DND-41 (cell line): ENCODE measurements around the gene ZRSR2.

Experiments
- ATAC-seq: fragments of 200-7000 bp; cut with Tn5 transposase; 3 replicates; pipeline ENCODE4 v1.9.1; 2021; ENCODE audit warnings: low read depth; ENCODE audit not compliant: insufficient read depth
- DNase-seq: peaks from one replicate; pipeline ENCODE4 v3.0.0-alpha.2; 2020
- H2AFZ ChIP-seq: 2 replicates; pipeline ENCODE4 v1.6.0; 2012; ENCODE audit warnings: low read depth, low read length
- H3K27ac ChIP-seq: 2 replicates; pipeline ENCODE4 v1.5.1; 2012; ENCODE audit warnings: low read length, inconsistent platforms
- H3K27me3 ChIP-seq: fragments of 200-600 bp; sonication (generic); 2 replicates; pipeline ENCODE4 v1.6.0; 2012; ENCODE audit warnings: low read length, mild to moderate bottlenecking, inconsistent platforms; ENCODE audit not compliant: insufficient read depth, poor library complexity
- H3K36me3 ChIP-seq: 2 replicates; pipeline ENCODE4 v1.5.1; 2012; ENCODE audit warnings: low read length, inconsistent platforms; ENCODE audit not compliant: insufficient read depth
- H3K4me1 ChIP-seq: 2 replicates; pipeline ENCODE4 v1.5.1; 2012; ENCODE audit warnings: mild to moderate bottlenecking, low read length; ENCODE audit not compliant: insufficient read depth
- H3K4me2 ChIP-seq: 2 replicates; pipeline ENCODE4 v1.6.0; 2012; ENCODE audit warnings: mild to moderate bottlenecking, moderate library complexity, low read length, inconsistent platforms; ENCODE audit not compliant: insufficient read depth
- H3K4me3 ChIP-seq, 2 experiments: fragments of 200-600 bp in 1 of 2; shearing (Covaris generic) in 1 of 2; 2 replicates each; pipeline ENCODE4 v1.5.1; 2012 to 2016; ENCODE audit warnings: inconsistent platforms in 2 of 2, low read length in 2 of 2, mild to moderate bottlenecking in 2 of 2, low read depth in 1 of 2, moderate library complexity in 1 of 2
- H3K79me2 ChIP-seq: 2 replicates; pipeline ENCODE4 v1.6.0; 2012; ENCODE audit warnings: low read length, inconsistent platforms; ENCODE audit not compliant: insufficient read depth
- H3K9ac ChIP-seq: 2 replicates; pipeline ENCODE4 v1.6.0; 2012; ENCODE audit warnings: low read depth, mild to moderate bottlenecking, inconsistent platforms, low read length, moderate library complexity
- H3K9me3 ChIP-seq: 2 replicates; pipeline ENCODE4 v1.5.1; 2012; ENCODE audit warnings: low read length, moderate library complexity, mild to moderate bottlenecking, inconsistent platforms; ENCODE audit not compliant: insufficient read depth, severe bottlenecking
- H4K20me1 ChIP-seq: 2 replicates; pipeline ENCODE4 v1.6.0; 2012; ENCODE audit warnings: low read length; ENCODE audit not compliant: insufficient read depth
- EZH2 ChIP-seq: IDR thresholded peaks from 3 replicates; pipeline ENCODE4 v1.6.1; 2012; ENCODE audit warnings: borderline replicate concordance, low read depth, mild to moderate bottlenecking, moderate library complexity, low read length, inconsistent platforms; ENCODE audit not compliant: severe bottlenecking
- TF ChIP-seq, protein P1 (sequence below): IDR thresholded peaks from 2 replicates; pipeline ENCODE4 v1.5.1; 2012; ENCODE audit warnings: borderline replicate concordance, low read length, moderate library complexity, mild to moderate bottlenecking; ENCODE audit not compliant: poor library complexity, severe bottlenecking; ENCODE audit errors: extremely low read depth

ZRSR2 gene

DNA sequence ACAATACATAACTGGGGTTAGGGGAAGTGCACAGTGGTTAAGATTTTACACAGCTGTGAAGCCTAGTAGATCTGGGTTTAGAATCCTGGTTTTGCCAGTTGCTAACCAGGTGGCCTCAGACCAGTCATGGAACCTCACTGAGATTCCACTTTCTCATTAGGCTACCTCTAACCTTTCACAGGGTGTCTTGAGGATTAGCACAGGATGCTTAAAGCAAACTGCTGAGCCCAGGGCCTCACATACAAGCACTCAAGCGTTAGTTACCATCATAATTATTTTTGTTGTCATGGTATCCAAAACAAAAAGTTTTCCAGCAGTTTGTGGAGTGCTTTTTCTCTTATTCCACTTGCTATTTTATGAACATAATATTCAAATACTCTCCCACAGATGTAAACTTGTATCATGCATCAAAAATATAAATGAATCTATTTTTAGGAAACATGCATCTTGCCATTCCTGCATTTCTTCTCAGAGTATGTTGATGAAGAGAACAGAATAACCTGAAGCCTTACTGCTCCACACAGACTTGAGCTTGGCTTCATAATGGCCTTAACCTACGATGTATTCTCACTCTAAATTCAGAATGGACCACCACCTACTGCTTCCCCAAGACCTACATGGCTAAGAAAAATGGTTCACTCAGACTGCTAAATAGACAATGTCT, 51.7 kb downstream of the ZRSR2 start:
- Histone ChIP-seq H3K27me3 (no peaks in the 10 kb centered on the region), H3K4me3 (no peak overlapping the region), H3K4me2 (no peak overlapping the region), H3K4me1 (no peaks in the 10 kb centered on the region), H3K9me3 (no peaks in the 10 kb centered on the region), H3K79me2 (no peaks in the 10 kb centered on the region), H2AFZ (no peak overlapping the region), H3K36me3 (peaks cover 19% of the 10 kb centered on the region; the same call in 1 of the 2 replicates), H4K20me1 (no peaks in the 10 kb centered on the region), H3K27ac (no peak overlapping the region), H3K9ac (no peak overlapping the region)
- ATAC-seq (no peak), DNase-seq (no peak)
- TF ChIP-seq EZH2: no peak
- TF ChIP-seq, protein P1, sequence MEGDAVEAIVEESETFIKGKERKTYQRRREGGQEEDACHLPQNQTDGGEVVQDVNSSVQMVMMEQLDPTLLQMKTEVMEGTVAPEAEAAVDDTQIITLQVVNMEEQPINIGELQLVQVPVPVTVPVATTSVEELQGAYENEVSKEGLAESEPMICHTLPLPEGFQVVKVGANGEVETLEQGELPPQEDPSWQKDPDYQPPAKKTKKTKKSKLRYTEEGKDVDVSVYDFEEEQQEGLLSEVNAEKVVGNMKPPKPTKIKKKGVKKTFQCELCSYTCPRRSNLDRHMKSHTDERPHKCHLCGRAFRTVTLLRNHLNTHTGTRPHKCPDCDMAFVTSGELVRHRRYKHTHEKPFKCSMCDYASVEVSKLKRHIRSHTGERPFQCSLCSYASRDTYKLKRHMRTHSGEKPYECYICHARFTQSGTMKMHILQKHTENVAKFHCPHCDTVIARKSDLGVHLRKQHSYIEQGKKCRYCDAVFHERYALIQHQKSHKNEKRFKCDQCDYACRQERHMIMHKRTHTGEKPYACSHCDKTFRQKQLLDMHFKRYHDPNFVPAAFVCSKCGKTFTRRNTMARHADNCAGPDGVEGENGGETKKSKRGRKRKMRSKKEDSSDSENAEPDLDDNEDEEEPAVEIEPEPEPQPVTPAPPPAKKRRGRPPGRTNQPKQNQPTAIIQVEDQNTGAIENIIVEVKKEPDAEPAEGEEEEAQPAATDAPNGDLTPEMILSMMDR: no peak

DNA sequence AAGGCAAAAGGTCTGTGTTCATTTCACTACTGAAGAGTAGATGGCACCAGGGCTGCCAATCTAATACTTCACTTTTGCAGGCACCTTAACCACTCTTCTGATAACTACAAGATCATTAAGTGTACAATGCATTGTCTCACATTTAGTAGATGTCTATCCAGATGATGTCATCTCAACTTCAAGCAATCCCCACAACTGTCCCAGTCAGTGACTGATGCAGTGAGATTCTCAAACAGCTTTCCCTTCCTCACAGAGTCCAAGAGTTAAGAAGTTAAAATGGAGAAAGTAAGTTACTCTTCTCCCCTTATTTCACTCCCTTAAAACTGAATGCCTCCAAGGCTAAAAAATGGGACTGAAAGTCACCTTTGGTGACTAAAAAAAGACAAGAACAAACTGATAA, 53.7 kb downstream of the ZRSR2 start:
- no peak overlapping the region for H3K27ac ChIP-seq
- H3K27me3 ChIP-seq: no peaks in the 10 kb centered on the region
- H4K20me1 ChIP-seq: no peaks in the 10 kb centered on the region
- no peak for ATAC-seq
- H3K79me2 ChIP-seq: no peaks in the 10 kb centered on the region
- no peaks in the 10 kb centered on the region for H3K9me3 ChIP-seq
- no peak overlapping the region for H3K4me2 ChIP-seq
- H3K4me3 ChIP-seq: no peak overlapping the region
- H2AFZ ChIP-seq: no peak overlapping the region
- TF ChIP-seq EZH2: no peak
- TF ChIP-seq, protein P1: no peak
- no peak overlapping the region for H3K9ac ChIP-seq
- H3K36me3 ChIP-seq: peaks cover 19% of the 10 kb centered on the region; the same call in 1 of the 2 replicates
- no peak for DNase-seq
- H3K4me1 ChIP-seq: no peaks in the 10 kb centered on the region

DNA sequence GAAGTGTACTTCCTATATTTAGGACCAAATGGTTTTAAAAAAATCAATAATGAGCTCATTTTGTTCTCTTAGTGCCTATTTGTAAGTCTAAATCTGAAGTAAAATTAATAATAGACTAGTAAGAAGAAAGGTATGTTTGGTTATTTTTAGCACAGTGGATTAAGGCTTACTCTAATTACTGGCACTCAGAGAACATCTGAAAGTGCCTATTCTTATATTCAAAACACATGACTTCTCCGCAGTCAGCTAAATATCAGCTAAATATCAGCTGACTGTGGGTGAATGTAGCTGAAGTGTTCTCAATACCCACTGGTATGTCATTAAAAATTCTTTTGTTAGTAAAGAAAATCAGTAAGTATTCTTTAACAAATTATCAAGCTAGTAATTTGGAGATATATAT, 58.3 kb downstream of the ZRSR2 start:
- Histone ChIP-seq H3K4me2 (no peak overlapping the region), H3K4me3 (no peak overlapping the region), H4K20me1 (no peaks in the 10 kb centered on the region), H3K9me3 (no peaks in the 10 kb centered on the region), H3K27ac (no peak overlapping the region), H3K36me3 (peaks cover 11% of the 10 kb centered on the region; the same call in 1 of the 2 replicates), H2AFZ (no peak overlapping the region), H3K79me2 (peaks cover 3% of the 10 kb centered on the region; the same call in 1 of the 2 replicates), H3K27me3 (no peaks in the 10 kb centered on the region), H3K4me1 (peaks cover 6% of the 10 kb centered on the region), H3K9ac (no peak overlapping the region)
- DNase-seq (no peak), ATAC-seq (no peak)
- TF ChIP-seq, protein P1: no peak
- no peak for TF ChIP-seq EZH2

DNA sequence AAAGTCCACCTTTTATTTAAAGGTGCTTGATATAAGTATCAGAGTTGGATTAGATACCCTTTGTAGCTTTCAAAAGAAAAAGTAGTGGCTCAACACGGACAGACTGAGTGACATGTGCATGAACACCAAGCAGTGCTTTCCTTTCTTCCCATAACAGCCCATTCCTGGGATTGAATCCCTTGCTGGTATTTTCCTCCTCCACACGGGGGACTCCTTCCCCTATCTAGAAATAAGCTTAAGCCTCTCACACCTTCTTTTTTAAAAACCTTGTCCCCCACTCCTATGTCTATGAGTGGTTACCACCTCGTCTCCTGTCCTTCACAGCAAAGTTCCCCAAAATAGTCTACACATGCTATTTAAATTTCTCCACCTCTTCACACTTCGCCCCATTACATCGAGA, 59.3 kb downstream of the ZRSR2 start:
- Histone ChIP-seq H3K36me3 (peaks cover 6% of the 10 kb centered on the region; the same call in 1 of the 2 replicates), H3K27ac (no peak overlapping the region), H3K9ac (no peak overlapping the region), H3K4me1 (peaks cover 9% of the 10 kb centered on the region), H3K4me2 (no peak overlapping the region), H4K20me1 (no peaks in the 10 kb centered on the region), H3K27me3 (no peaks in the 10 kb centered on the region), H3K9me3 (no peaks in the 10 kb centered on the region), H2AFZ (no peak overlapping the region), H3K4me3 (no peak overlapping the region), H3K79me2 (peaks cover 8% of the 10 kb centered on the region; the same call in 1 of the 2 replicates)
- ATAC-seq (no peak), DNase-seq (no peak)
- TF ChIP-seq EZH2: no peak
- TF ChIP-seq, protein P1: no peak
